HG03066 (cell line): ENCODE measurements around the gene SRP72.
A peak's percentile ranks its signal among the peaks of the same experiment; 100 is the strongest.
"Not testable (repeated sequence)": the region's sequence is repeated elsewhere in the genome, so short reads cannot be mapped to it uniquely, and the experiment has no call there.

Source experiments
- ATAC-seq: cut with Tn5 transposase; IDR thresholded peaks from one replicate; pipeline ENCODE4 v1.9.1; 2021; ENCODE audit warnings: low read depth; ENCODE audit not compliant: unreplicated experiment

SRP72 gene

GRCh38 chr4:56463711-56464110 is 3.7 kb upstream of the SRP72 start:
- ATAC-seq = no peak

GRCh38 chr4:56464581-56464980 is 2.8 kb upstream of the SRP72 start:
- no peak for ATAC-seq

GRCh38 chr4:56465599-56466295 is 1.7 kb upstream of the SRP72 start:
- ATAC-seq = no peak

DNA sequence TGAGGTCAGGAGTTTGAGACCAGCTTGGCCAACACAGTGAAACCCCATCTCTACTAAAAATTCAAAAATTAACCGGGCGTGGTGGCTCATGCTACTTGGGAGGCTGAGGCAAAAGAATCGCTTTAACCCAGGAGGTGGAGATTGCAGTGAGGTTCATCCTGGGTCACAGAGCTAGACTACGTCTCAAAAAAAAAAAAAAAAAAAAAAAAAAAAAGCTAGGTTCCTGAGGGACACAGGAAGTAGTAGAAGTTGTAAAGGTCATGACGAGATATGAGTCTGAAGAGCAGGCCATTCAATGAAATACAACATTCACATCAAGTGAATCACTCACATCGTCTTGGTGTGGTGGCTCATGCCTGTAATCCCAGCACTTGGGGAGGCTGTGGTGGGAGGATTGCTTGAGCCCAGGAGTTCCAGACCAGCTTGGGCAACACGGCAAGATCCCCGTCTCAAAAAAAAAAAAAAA is 1.1 kb upstream of the SRP72 start:
- ATAC-seq = not testable (repeated sequence)

DNA sequence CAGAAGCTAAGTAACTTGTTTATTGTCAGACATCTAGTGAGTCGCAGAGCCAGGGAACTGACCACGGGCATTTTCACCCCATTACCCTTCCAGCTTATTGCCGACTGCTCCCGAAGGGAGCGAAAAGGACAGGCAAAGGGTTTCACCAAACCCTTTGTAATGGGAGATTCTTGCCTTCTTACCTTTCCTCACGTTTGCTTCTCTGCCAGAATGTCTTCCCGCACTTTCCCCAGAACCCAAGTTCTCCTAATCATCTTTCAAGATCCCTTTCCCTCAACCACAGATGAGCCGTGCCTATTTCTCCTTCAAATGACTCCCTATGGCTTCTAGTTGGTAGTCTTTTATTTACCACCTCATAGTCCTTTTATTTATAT is 520 bp upstream of the SRP72 start:
- ATAC-seq = no peak

- peak; percentile 47 for ATAC-seq
These were observed 643 bp downstream of the SRP72 start for GRCh38 chr4:56468097-56468422.

GRCh38 chr4:56469489-56470210 is 2.2 kb downstream of the SRP72 start:
- ATAC-seq = no peak

- ATAC-seq = peak; percentile 97
These were observed 8.5 kb downstream of the SRP72 start for GRCh38 chr4:56475917-56476316.

DNA sequence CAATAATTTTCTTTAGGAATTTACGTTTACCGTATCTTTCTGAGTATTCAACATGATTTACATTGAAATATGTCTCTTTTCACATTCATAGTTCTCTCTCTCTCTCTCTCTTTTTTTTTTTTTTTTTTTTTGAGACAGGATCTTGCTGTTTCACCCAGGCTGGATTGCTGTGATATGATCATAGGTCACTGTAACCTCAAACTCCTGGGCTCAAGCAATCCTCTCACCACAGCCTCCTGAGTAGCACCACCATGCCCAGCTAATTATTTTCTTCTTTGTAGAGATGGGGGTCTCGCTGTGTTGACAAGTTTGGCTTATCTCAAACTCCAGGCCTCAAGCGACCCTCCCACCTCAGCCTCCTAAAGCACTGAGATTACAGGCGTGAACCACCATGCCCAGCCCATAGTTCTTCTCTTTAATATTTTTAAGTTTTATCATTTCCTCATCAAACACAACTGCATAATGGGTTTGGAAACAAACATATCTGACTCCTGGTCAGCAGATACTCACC is 9.8 kb downstream of the SRP72 start:
- ATAC-seq = no peak

DNA sequence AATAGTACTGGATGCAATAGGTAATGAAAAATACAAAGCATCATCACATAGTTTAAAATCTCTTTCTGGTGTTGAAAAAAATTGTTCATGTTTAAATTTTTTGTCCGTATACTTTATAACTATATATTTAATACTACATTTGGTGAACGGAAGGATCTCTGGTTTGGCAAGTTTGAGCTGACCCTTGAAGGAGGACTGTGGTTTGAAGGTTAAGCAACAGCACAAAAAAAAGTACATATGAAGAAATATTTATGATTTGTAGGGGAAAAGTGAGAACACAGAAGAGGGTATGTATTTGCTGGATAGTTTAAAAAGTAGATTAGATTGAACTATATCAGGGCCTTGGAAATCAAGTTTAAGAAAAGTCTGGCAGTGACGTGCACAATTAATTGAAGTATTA is 13.3 kb downstream of the SRP72 start:
- no peak for ATAC-seq

DNA sequence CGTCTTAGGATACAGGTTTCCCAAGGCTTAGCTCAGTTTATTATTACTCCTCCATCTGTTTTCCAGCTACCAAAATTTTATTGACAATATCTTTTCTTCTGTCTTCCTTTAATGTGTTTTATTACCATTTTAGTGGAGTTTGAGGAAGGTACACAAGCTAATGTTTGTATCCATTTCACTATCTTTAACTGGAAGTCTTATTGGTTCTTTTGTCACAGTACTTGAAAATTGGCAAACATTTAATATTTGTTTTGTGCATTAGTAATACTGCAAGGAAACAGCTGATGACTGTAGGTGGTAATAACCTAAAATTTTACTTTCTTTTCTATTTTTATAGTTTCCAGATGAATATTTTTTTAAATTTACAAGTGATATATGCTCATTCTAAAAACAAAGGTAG is 28.8 kb downstream of the SRP72 start:
- no peak for ATAC-seq

- no peak for ATAC-seq
These were observed 38.1 kb downstream of the SRP72 start, which contains the start of gene ARL9 for GRCh38 chr4:56505269-56506130. ARL9 (plus strand) TSS chr4:56505791; CDS start chr4:56505863, 72 bp downstream.

DNA sequence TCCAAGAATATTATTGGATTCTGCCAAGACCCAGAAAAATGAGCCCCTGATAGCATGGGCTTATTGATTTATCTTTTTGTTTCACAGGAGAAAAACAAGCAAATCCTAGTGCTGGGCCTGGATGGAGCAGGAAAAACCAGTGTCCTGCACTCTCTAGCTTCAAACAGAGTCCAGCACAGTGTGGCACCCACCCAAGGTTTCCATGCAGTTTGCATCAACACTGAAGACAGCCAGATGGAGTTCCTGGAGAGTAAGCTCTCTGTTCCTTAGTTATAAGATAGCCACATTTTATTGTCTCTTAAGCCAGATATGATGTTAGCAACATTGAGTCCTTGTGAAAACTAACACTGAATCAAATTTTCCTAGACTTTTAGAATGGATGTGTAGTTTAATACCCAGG is 43.7 kb downstream of the SRP72 start:
- ATAC-seq = no peak

GRCh38 chr4:56512166-56512565 is 44.7 kb downstream of the SRP72 start:
- no peak for ATAC-seq

GRCh38 chr4:56513517-56513916 is 46.1 kb downstream of the SRP72 start:
- no peak for ATAC-seq

DNA sequence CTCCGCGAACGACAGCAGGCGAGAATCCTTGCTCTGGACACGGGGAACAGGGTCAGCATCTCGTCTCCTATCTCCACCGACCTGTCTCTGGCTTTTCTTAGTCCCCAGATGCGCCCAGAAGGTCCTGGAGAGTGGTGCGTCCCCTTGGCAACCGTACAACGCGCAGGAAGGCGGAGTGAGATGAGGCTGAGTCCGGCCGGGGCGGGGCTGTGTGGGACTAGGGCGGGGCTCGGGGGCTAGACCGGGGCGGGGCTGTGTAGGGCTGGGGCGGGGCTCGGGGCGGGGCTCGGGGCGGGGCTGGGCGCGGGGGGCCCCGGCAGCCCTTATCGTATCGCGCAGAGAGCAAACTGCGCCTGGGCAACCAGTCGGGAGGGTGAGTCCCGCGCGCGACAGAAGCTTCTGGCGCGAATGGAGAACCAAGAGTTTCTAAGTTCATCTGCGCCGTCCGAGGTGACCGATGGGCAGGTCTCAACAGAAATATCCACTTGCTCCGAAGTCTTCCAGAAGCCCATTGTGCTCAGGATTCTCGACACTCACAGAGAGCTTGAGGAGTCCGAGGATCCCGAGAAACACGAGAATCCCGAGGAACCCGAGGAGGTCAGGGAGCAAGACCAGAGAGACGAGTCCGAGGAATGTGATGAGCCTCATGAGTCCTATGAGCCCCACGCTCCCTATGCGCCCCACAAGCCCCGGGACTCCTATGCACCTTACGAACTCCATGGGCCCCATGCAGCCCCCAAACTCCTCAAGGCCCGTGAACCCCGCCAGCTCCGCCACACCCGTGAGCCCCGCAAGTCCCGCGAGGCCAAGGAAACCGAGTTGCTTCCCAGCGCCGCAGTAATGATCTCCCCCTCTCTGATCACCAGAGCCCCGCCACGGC is 63.1 kb downstream of the SRP72 start:
- ATAC-seq = peak; percentile 85

DNA sequence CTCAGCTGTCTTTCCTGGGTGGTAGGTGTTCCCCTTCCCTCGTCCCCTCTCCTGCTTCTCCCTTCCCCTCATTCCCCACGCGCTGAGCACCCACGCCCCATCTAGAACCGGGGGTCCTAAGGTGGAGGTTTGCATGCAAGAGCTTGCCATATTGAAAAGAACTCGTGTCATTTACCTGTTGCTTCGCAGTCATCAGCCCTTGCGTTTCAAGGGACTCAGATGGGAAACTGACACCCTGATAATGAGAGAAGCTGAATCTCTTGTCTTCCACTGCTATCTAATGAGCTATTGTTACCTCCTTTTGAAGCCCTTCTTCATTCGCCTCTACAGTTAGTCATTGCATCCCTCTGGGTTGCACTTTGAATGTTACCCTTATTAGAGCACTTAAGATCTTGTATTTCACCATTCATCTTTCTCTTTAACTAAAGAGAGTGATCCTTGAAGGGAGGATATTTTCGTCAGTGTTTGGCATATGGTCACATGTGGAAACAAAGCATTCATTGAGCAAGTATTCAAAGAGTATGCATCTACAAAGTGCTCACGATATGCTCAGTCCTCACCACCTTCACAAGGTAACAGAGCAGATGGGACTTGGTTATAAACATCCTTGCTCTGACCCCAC is 63.8 kb downstream of the SRP72 start:
- ATAC-seq = no peak

GRCh38 chr4:56531823-56532222 is 64.4 kb downstream of the SRP72 start:
- no peak for ATAC-seq

GRCh38 chr4:56532239-56532638 is 64.8 kb downstream of the SRP72 start:
- no peak for ATAC-seq

DNA sequence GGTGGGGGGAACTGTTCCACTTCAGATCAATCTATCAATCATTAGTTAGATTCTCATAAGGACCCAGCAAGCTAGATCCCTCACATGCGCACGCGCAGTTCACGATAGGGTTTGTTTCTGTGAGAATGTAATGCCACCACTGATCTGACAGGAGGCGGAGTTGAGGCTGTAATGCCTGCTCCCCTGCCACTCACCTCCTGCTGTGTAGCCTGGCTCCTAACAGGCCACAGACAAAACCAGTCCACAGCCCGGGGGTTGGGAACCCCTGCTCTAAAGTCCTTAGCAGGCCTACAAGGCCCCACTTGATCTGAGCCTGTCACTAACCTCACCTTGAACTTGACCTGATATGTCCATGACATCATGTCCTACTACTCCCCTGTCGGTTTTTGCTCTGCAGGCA is 68.5 kb downstream of the SRP72 start:
- ATAC-seq = no peak
